GM12875 (cell line): ENCODE measurements around the gene METTL8.

Experiments used
- H3K4me3 ChIP-seq: one replicate; pipeline ENCODE4 v1.5.1; 2011; ENCODE audit warnings: low read depth, low read length, control low read depth
- CTCF ChIP-seq: IDR thresholded peaks from 2 replicates; pipeline ENCODE4 v1.5.1; 2011; ENCODE audit warnings: low read depth, mild to moderate bottlenecking, control low read depth, inconsistent platforms, low read length, moderate library complexity, borderline replicate concordance; ENCODE audit not compliant: insufficient read depth

Gene METTL8

DNA sequence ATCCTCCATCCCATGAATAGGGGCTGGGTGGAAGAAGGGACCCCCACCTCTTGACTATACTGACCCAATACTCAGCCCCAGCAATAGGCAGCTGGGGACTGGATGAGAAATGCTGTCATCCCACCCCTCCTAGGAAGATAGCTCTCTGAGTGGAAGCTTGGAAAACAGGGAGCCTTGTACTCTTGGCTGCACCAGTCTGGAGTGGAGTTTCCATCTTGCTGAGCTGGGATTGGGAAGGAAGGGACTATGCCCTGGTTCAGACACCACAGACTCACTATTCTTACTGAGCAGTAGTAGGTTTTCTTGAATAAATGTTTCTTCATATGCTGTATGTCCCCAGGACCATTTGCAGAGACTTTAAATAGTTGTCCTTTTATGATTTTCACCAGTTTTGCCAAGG, 7.7 kb upstream of the METTL8 start:
- H3K4me3 ChIP-seq: no peak overlapping the region
- no peak for TF ChIP-seq CTCF

- no peak for TF ChIP-seq CTCF
- no peak overlapping the region for H3K4me3 ChIP-seq
These were observed 2.5 kb upstream of the METTL8 start for GRCh38 chr2:171436307-171436706.

GRCh38 chr2:171434013-171434989, 511 bp upstream of the METTL8 start, which contains the start of gene DCAF17:
Gene DCAF17 (plus strand): TSS chr2:171434226. CDS start chr2:171434578, 352 bp downstream.
- TF ChIP-seq CTCF: no peak
- H3K4me3 ChIP-seq: peak within 1 kb of the TSS; percentile 81

DNA sequence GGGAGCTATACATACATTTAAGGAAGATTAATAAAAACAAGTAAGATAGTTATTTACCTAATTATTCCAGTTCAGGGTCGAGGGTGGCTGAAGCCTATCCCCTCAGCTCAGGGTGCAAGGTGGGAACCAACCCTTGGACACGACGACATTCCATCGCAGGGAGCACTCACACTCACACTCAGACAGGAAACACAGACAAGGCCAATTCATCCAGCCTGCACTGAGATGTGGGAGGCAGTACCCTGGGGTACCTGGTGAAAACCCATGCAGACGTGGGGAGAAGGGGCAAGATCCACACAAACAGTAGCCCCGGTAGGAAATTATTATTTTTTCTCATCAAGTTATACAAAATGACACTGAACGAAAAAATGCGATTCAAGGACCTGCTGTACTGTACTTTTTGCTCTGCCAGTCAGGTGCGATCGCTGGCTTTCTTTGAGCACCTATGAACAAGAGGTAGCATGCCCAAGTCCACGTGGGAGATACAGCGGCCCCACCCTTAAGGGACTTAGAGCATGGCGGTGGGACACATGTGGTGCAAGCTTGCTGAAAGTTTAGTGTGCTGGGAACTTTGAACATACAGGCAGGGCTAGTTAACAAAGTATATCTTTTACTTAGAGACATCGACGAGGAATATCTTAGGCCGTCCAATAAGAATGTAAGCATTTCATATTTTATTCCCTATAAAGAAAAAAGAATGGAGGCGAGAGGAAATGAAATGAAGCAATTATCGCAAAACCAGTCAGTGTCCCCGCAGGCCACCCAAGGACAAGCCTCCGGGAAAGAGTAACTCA, 624 bp downstream of the METTL8 start:
- no peak for TF ChIP-seq CTCF
- H3K4me3 ChIP-seq: peak overlapping the region; percentile 81

DNA sequence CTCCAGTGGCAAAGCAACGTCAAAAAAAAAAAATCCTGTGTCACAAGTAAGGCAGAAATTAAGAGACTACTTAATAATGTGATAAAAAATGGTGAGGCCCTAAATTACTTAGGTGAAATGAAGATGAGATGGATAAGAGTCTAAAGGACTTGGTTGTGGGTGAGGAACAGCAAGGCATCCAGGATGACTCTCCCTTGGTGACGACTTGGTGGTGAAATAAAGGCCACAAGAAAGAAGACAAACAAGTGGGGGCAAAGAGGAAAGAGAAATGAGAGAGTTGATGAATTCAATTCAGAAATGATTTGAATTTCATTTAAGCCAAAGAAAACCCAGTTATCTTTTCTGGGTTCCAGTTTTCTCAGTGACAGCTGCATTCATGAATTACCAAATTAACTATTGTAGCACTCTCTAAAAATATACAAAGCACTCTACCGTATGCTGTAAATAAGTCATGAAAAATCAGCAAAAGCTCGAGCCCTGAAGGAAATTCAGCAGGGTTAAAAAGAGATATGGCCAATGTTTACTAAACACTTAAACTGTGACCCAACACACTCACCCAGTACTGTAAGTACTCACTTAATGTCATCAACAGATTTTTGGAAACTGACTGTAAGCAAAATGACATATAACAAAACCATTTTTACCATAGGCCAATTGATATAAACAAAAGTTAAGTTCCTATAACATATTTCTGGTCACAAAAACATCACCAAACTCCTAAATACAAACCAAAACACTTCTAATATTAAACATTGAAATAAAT, 1.4 kb downstream of the METTL8 start:
- TF ChIP-seq CTCF: no peak
- peak overlapping the region; percentile 81 for H3K4me3 ChIP-seq

GRCh38 chr2:171431677-171432167, 2.1 kb downstream of the METTL8 start:
- H3K4me3 ChIP-seq: no peak overlapping the region
- TF ChIP-seq CTCF: no peak
